ENCODE data around the gene KEAP1. TPM values are rescaled to one million over a fixed set of nuclear protein-coding genes. Genes with fewer than 3 reads are reported as not detected.

KEAP1 gene
- total and polyA plus RNA-seq, 2 donors (not counting 3 experiments of a cell fraction or from before 2014, with no cell fraction given) = 81.4 to 91.1 TPM

DNA sequence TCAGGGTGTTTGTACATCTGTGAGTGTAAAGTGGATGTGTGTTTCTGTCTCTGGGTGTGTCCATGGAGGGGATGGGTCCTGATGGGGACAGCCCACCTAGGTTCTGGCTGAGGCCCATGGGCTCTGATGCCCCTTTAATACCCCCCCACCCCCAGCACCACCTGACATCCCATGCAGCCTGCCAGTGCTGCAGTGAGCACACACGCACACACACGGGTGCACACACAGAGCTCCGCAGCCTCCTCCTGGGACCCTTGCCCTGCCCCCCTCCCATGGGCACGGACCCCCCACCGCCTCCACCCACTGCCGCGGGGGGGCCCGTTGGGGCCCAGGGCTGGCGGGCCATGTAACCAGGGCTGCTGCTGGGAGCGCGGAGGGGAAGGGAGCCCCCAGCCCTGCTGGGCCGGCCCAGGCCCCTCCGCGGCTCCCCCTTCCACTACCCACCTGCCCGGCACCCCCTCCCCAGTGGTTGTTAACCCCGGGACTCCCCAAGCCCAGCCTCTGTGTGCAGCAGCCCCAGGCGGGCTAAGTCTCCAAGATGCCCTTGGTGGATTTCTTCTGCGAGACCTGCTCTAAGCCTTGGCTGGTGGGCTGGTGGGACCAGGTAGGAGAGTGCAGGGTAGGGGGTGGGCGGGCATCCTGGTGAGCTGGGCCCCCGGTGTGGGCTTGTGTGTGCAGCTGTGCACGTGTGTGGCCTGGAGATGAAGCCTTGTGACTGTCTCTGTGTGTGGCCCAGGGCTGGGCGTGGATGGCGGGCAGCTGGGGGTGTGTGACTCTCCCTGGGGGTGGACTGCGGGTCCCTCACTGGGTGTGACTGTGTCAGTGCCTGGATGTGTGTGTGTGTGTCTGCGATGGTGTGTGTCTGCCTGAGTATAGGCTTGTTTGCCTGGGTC lies 50.2 kb downstream of the KEAP1 start:
- H3K9me1 ChIP-seq (replicated peaks; ENCODE audit: control insufficient read depth, extremely low read depth, insufficient read depth, low read length) = no peaks in the 10 kb centered on the region
- no peaks in the 10 kb centered on the region for H3K36me3 ChIP-seq (ENCODE audit: control insufficient read depth in 2 of 2, extremely low read depth in 1 of 2, insufficient read depth in 2 of 2, low read length in 2 of 2)
- intact Hi-C loops (cut with micrococcal nuclease) (no loop called here), dilution Hi-C loops (cut with MboI; ENCODE audit: extremely low pct_ligation_motif_present, low sequenced_read_pairs) (no loop called here)
- CTCF ChIA-PET = no interaction called here
- H3K4me2 ChIP-seq (ENCODE audit: insufficient read depth, low read length) = no peak overlapping the region
- H3K4me3 ChIP-seq (replicated peaks in 1 of 3; ENCODE audit: insufficient read depth in 1 of 3, low read depth in 1 of 3, low read length in 3 of 3) = no peak overlapping the region
- H3K79me2 ChIP-seq (ENCODE audit: control insufficient read depth, insufficient read depth, low read length) = no peaks in the 10 kb centered on the region
- no peak overlapping the region for H2AFZ ChIP-seq (ENCODE audit: low read depth, low read length)
- no peak overlapping the region for H3K27ac ChIP-seq (ENCODE audit: insufficient read depth, low read depth, low read length)
- H3K27me3 ChIP-seq (ENCODE audit: control insufficient read depth in 2 of 2, insufficient read depth in 2 of 2, low read length in 2 of 2) = no peaks in the 10 kb centered on the region
- no peak for TF ChIP-seq POLR2A (IDR thresholded peaks at IDR 0.05; ENCODE audit: low read depth, low read length)
- TF ChIP-seq EZH2 (IDR thresholded peaks at IDR 0.05; ENCODE audit: borderline replicate concordance, low read depth, low read length, severe bottlenecking) = no peak
- no peak for TF ChIP-seq MYC (IDR thresholded peaks at IDR 0.05; ENCODE audit: low read depth, low read length)
- no peak for TF ChIP-seq JUN (IDR thresholded peaks at IDR 0.05; ENCODE audit: borderline replicate concordance, insufficient read depth, insufficient read length, low read depth)
- TF ChIP-seq POLR2AphosphoS5 (IDR thresholded peaks at IDR 0.05; ENCODE audit: insufficient read depth, low read depth, low read length) = no peak
- TF ChIP-seq, protein P1, sequence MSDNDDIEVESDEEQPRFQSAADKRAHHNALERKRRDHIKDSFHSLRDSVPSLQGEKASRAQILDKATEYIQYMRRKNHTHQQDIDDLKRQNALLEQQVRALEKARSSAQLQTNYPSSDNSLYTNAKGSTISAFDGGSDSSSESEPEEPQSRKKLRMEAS (IDR thresholded peaks at IDR 0.05; ENCODE audit: insufficient read depth, insufficient read length) = no peak
- TF ChIP-seq, protein P2, sequence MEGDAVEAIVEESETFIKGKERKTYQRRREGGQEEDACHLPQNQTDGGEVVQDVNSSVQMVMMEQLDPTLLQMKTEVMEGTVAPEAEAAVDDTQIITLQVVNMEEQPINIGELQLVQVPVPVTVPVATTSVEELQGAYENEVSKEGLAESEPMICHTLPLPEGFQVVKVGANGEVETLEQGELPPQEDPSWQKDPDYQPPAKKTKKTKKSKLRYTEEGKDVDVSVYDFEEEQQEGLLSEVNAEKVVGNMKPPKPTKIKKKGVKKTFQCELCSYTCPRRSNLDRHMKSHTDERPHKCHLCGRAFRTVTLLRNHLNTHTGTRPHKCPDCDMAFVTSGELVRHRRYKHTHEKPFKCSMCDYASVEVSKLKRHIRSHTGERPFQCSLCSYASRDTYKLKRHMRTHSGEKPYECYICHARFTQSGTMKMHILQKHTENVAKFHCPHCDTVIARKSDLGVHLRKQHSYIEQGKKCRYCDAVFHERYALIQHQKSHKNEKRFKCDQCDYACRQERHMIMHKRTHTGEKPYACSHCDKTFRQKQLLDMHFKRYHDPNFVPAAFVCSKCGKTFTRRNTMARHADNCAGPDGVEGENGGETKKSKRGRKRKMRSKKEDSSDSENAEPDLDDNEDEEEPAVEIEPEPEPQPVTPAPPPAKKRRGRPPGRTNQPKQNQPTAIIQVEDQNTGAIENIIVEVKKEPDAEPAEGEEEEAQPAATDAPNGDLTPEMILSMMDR (IDR thresholded peaks at IDR 0.05; ENCODE audit: extremely low read depth in 1 of 2, insufficient read depth in 1 of 2, low read depth in 1 of 2, low read length in 2 of 2) = no peak
- no peak for TF ChIP-seq FOS (IDR thresholded peaks at IDR 0.05; ENCODE audit: borderline replicate concordance, insufficient read depth, low read length)
- TF ChIP-seq GATA2 (IDR thresholded peaks at IDR 0.05; ENCODE audit: insufficient read depth, insufficient read length, low read depth, low read length) = no peak
- no peaks in the 10 kb centered on the region for H3K9me3 ChIP-seq (replicated peaks; ENCODE audit: control insufficient read depth, insufficient read depth, low read length)
- FAIRE-seq (no peak), DNase-seq (ENCODE audit: low read depth, low spot score) (no peak)
- H3K4me1 ChIP-seq (ENCODE audit: control insufficient read depth, extremely low read depth, insufficient read depth, low read length) = no peaks in the 10 kb centered on the region
- POLR2A ChIA-PET = no interaction called here
- no peaks in the 10 kb centered on the region for H4K20me1 ChIP-seq (replicated peaks; ENCODE audit: control insufficient read depth, extremely low read depth, insufficient read depth, low read length)
- no peak overlapping the region for H3K9ac ChIP-seq (replicated peaks; ENCODE audit: extremely low read depth, insufficient read depth, low read length)
- BruUV-seq (replicated peaks) = no TSS peak

Measured in endothelial cell of umbilical vein (primary cell).